GM12878 (cell line): ENCODE results near the gene LPCAT3. TPM values are rescaled to one million over a fixed set of nuclear protein-coding genes. Genes with fewer than 3 reads are reported as not detected.

ENCODE experiments used
- ATAC-seq: fragments of 200-7000 bp; cut with Tn5 transposase; 3 replicates; pipeline ENCODE4 v1.9.1; 2020; ENCODE audit warnings: mild to moderate bottlenecking, moderate library complexity
- BruUV-seq: library from RNA; stranded (reverse); fragments of 400-500 nt; replicated peaks from 2 replicates; lab custom pipeline; 2021; lab: Mats Ljungman, UMichigan
- CTCF ChIA-PET: fragments of 300-600 bp; sonication (Branson Sonifier 250); formaldehyde crosslinking; extraction: SDS; loops from one replicate; lab custom pipeline; 2021; ENCODE audit warnings: inconsistent platforms; lab: Yijun Ruan, JAX
- POLR2A ChIA-PET: fragments of 350-600 bp; formaldehyde crosslinking; extraction: SDS; loops from one replicate; lab custom pipeline; 2021; ENCODE audit warnings: inconsistent platforms; lab: Charles Lee
- RAD21 ChIA-PET: fragments of 300-600 bp; sonication (Branson Sonifier 250); formaldehyde crosslinking; loops from one replicate; lab custom pipeline; 2023; ENCODE audit warnings: antibody characterized with exemption; ENCODE audit not compliant: unreplicated experiment; lab: Charles Lee
- SMC1A ChIA-PET: fragments of 300-600 bp; sonication (Branson Sonifier 250); formaldehyde crosslinking; loops from one replicate; lab custom pipeline; 2023; ENCODE audit not compliant: unreplicated experiment, uncharacterized antibody; lab: Charles Lee
- DNase-seq: peaks from one replicate; pipeline ENCODE4 v3.0.0-alpha.2; 2011; ENCODE audit warnings: low read depth, low spot score
- FAIRE-seq: peaks from 3 replicates; lab custom pipeline; 2011; peaks lifted over from hg19 to GRCh38; lab: Jason Lieb, UNC
- H2AFZ ChIP-seq: 2 replicates; pipeline ENCODE4 v1.6.0; 2011; ENCODE audit warnings: low read depth, low read length, control low read depth; ENCODE audit not compliant: control insufficient read depth
- H3K27ac ChIP-seq: 2 replicates; pipeline ENCODE4 v1.5.1; 2011; ENCODE audit warnings: control low read depth; ENCODE audit not compliant: control insufficient read depth, insufficient read depth
- H3K27me3 ChIP-seq, 2 experiments: replicated peaks in 1 of 2; 2 replicates each; pipeline versions ENCODE4 v1.6.0 to v1.6.1; 2011; ENCODE audit warnings: low read length in 1 of 2; ENCODE audit not compliant: control insufficient read depth in 2 of 2, insufficient read depth in 2 of 2
- H3K36me3 ChIP-seq, 2 experiments: 2 replicates each; pipeline ENCODE4 v1.5.1; 2011; ENCODE audit warnings: low read length in 1 of 2; ENCODE audit not compliant: control insufficient read depth in 2 of 2, insufficient read depth in 2 of 2
- H3K4me1 ChIP-seq: 2 replicates; pipeline ENCODE4 v1.6.1; 2011; ENCODE audit warnings: mild to moderate bottlenecking, low read length, moderate library complexity, mixed read lengths; ENCODE audit not compliant: control insufficient read depth, insufficient read depth
- H3K4me2 ChIP-seq: 2 replicates; pipeline ENCODE4 v1.6.0; 2011; ENCODE audit warnings: control low read depth; ENCODE audit not compliant: control insufficient read depth, insufficient read depth
- H3K4me3 ChIP-seq: fragments of 200-600 bp; sonication (generic); 2 replicates; pipeline ENCODE4 v1.5.1; 2016
- H3K79me2 ChIP-seq: 2 replicates; pipeline ENCODE4 v1.6.0; 2011; ENCODE audit warnings: low read length; ENCODE audit not compliant: control insufficient read depth, insufficient read depth
- H3K9ac ChIP-seq: 2 replicates; pipeline ENCODE4 v1.8.0; 2011; ENCODE audit warnings: low read length, control low read depth, mixed read lengths; ENCODE audit not compliant: control insufficient read depth, insufficient read depth
- H3K9me3 ChIP-seq: replicated peaks from 3 replicates; pipeline ENCODE4 v1.5.1; 2011; ENCODE audit warnings: mild to moderate bottlenecking, low read length; ENCODE audit not compliant: control insufficient read depth, insufficient read depth
- H4K20me1 ChIP-seq: 2 replicates; pipeline ENCODE4 v1.6.0; 2011; ENCODE audit not compliant: control insufficient read depth, insufficient read depth
- BCL11A ChIP-seq: IDR thresholded peaks from 2 replicates; pipeline ENCODE4 v1.6.1; 2011; ENCODE audit warnings: low read depth, low read length
- CBX5 ChIP-seq: sonication (generic); IDR thresholded peaks from 2 replicates; pipeline ENCODE4 v1.6.1; 2016; ENCODE audit warnings: low read depth, moderate library complexity, mild to moderate bottlenecking, inconsistent platforms
- CEBPB ChIP-seq, 2 experiments: fragments of 150-350 bp in 1 of 2; IDR thresholded peaks; 2 replicates each; pipeline ENCODE4 v1.6.1; 2012 to 2014; ENCODE audit warnings: low read depth in 2 of 2, low read length in 2 of 2, borderline replicate concordance in 1 of 2, inconsistent platforms in 1 of 2
- DPF2 ChIP-seq: fragments of 450-650 bp; IDR thresholded peaks from 2 replicates; pipeline ENCODE4 v1.6.1; 2017; ENCODE audit warnings: mild to moderate bottlenecking
- HDAC6 ChIP-seq: fragments of 200-600 bp; sonication (generic); IDR thresholded peaks from one replicate; pipeline ENCODE4 v1.8.0; 2017; ENCODE audit warnings: antibody characterized with exemption; ENCODE audit not compliant: unreplicated experiment
- POLR2A ChIP-seq: IDR thresholded peaks from 2 replicates; pipeline ENCODE4 v1.6.1; 2011; ENCODE audit warnings: low read depth, mild to moderate bottlenecking, low read length
- POLR2AphosphoS2 ChIP-seq: IDR thresholded peaks from 2 replicates; pipeline ENCODE4 v1.6.1; 2011; ENCODE audit warnings: low read depth, mild to moderate bottlenecking, low read length, improper control_type of control experiment, moderate library complexity
- RAD51 ChIP-seq: fragments of 450-650 bp; IDR thresholded peaks from 2 replicates; pipeline ENCODE4 v1.6.1; 2016; ENCODE audit warnings: moderate library complexity, mild to moderate bottlenecking, inconsistent platforms
- RUNX3 ChIP-seq: IDR thresholded peaks from 2 replicates; pipeline ENCODE4 v1.6.1; 2012; ENCODE audit warnings: low read length, inconsistent platforms
- WGBS: methylation state at CpG from one replicate; pipeline ENCODE4 v1.1.6; 2016; ENCODE audit warnings: low lambda C conversion rate; ENCODE audit not compliant: insufficient replicate concordance, insufficient coverage; ENCODE audit errors: missing lambda C conversion rate; 5-methylcytosine and 5-hydroxymethylcytosine counted together
- in situ Hi-C: fragments of 300-500 bp; cut with MboI; formaldehyde crosslinking; loops from 9 replicates; pipeline ENCODE4 v1.14.3; 2018; ENCODE audit warnings: mixed read lengths
- intact Hi-C: fragments of 100-400 bp; cut with micrococcal nuclease; formaldehyde crosslinking; loops from one replicate; pipeline ENCODE4 v1.14.2; 2022; ENCODE audit not compliant: unreplicated experiment
- polyA plus RNA-seq, 11 experiments: library from polyadenylated mRNA; depleted of rRNA in 4 of 11; unstranded in 6 of 11; stranded (reverse) in 5 of 11; fragments of >200 nt; fragmentation: Nextera tagmentation in 4 of 11; fragmentation: Illumina TruSeq in 1 of 11; extraction: Ambion mirVana in 4 of 11; extraction: Trizol in 1 of 11; gene quantifications; 1 replicate in 1 of 11; 2 replicates in 10 of 11; pipeline versions ENCODE4 v1.2.1 to v1.2.3, GENCODE V29; 2011 to 2016; ENCODE audit warnings: inconsistent platforms in 2 of 11, missing spikeins in 2 of 11, low read depth in 1 of 11
- total RNA-seq, 4 experiments: library from RNA; depleted of rRNA in 3 of 4; stranded (reverse); fragments of >200 nt in 3 of 4; fragmentation: Illumina TruSeq in 1 of 4; extraction: Trizol in 1 of 4; gene quantifications; 2 replicates each; pipeline versions ENCODE4 v1.2.1 to v1.2.3, GENCODE V29; 2013 to 2021

LPCAT3 gene
- total and polyA plus RNA-seq, 10 of the 15 experiments (the other 5 are each of a cell fraction or from before 2014, with no cell fraction given): 2.6 to 48.3 (median 23.0) TPM

GRCh38 chr12:6963016-6963731 lies 55.1 kb downstream of the LPCAT3 start:
- POLR2A ChIA-PET: interaction anchor here (1.2 to 13.5 kb wide), 3 partner anchors 19 to 38 kb away, joined by 4 to 524 read pairs (median 6); partner anchors contain the start of genes C12orf57, PTPN6 and RNU7-1
- in situ Hi-C loops (loop anchor here (5.0 to 25.0 kb wide), 2 partner anchors 149 to 1674 kb away; no protein-coding TSS in a partner anchor), intact Hi-C loops (loop anchor here (5.0 kb wide), 1 partner anchor 149 kb away; no protein-coding TSS in a partner anchor)
- no TSS peak for BruUV-seq
- RAD21 ChIA-PET: interaction anchor here (1.0 to 13.5 kb wide), 5 partner anchors 8 to 112 kb away, joined by 3 to 426 read pairs (median 11); partner anchors contain the start of genes C12orf57, PTPN6, RNU7-1 and USP5
- H3K79me2 ChIP-seq: peaks cover 41% of the 10 kb centered on the region
- peaks cover 30 to 34% of the 10 kb centered on the region in 2 experiments for H3K36me3 ChIP-seq
- H3K9ac ChIP-seq: no peak overlapping the region
- 91% methylated on average over 19 of the region's 32 CpGs for WGBS
- SMC1A ChIA-PET: interaction anchor here (1.6 to 13.2 kb wide), 2 partner anchors 15 to 37 kb away, joined by 6 to 395 read pairs; partner anchors contain the start of genes C12orf57, PTPN6 and RNU7-1
- DNase-seq (no peak), FAIRE-seq (no peak), ATAC-seq (no peak)
- no peaks in the 10 kb centered on the region for H3K9me3 ChIP-seq
- peaks cover 51% of the 10 kb centered on the region for H3K4me1 ChIP-seq
- TF ChIP-seq CBX5: no peak
- TF ChIP-seq HDAC6: no peak
- TF ChIP-seq POLR2AphosphoS2: no peak
- no peak for TF ChIP-seq CEBPB (IDR thresholded peaks at IDR 0.05; ENCODE audit: borderline replicate concordance in 1 of 2, low read depth in 2 of 2, low read length in 2 of 2)
- TF ChIP-seq BCL11A: no peak
- no peak for TF ChIP-seq DPF2
- no peak for TF ChIP-seq RAD51
- TF ChIP-seq POLR2A: no peak
- TF ChIP-seq RUNX3: no peak
- H4K20me1 ChIP-seq: no peaks in the 10 kb centered on the region
- no peak overlapping the region for H3K4me2 ChIP-seq
- no peak overlapping the region for H3K4me3 ChIP-seq
- CTCF ChIA-PET: interaction anchor here (1.2 to 13.2 kb wide), 5 partner anchors 15 to 94 kb away, joined by 3 to 645 read pairs (median 21); partner anchors contain the start of genes C12orf57, PTPN6 and RNU7-1
- H3K27me3 ChIP-seq: no peaks in the 10 kb centered on the region
- no peak overlapping the region for H2AFZ ChIP-seq
- no peak overlapping the region; the same call in 1 of the 2 replicates for H3K27ac ChIP-seq
